ENCODE results near the gene ATP6V0B. TPM values are rescaled to one million over a fixed set of nuclear protein-coding genes. Genes with fewer than 3 reads are reported as not detected.

The ATP6V0B gene
- total RNA-seq, 8 experiments from 2014 or later = 106 to 333 (median 237) TPM

GRCh38 chr1:43994794-43995790, 20.3 kb downstream of the ATP6V0B start:
- Histone ChIP-seq H3K27ac (no peak overlapping the region), H3K4me3 (no peak overlapping the region), H3K4me1 (replicated peaks in 1 of 2) (peaks cover 25 to 30% of the 10 kb centered on the region in 2 donors)
- ATAC-seq (replicated peaks in 6 of 8) = peak in 3 of 8 experiments; percentile 43 to 60 (median 58)
- in situ Hi-C loops (cut with MboI; ENCODE audit: low pct_unique_long_range_greater_than_20kb in 2 of 9, low sequenced_read_pairs in 9 of 9, unreplicated experiment in 9 of 9) = no loop called here
- WGBS, 10 experiments = 66 to 100% (median 80%) methylated on average over 1 to 11 of the region's 15 CpGs; no CpG with 5 or more reads in 3 of the 10 experiments

- Histone ChIP-seq H3K4me3 (no peak overlapping the region), H3K4me1 (replicated peaks in 1 of 2) (peaks cover 24 to 25% of the 10 kb centered on the region in 2 donors), H3K27ac (peak overlapping the region; percentile 5 to 58)
- in situ Hi-C loops (cut with MboI; ENCODE audit: low pct_unique_long_range_greater_than_20kb in 2 of 9, low sequenced_read_pairs in 9 of 9, unreplicated experiment in 9 of 9) = no loop called here
- WGBS, 10 experiments = 30 to 100% (median 67%) methylated on average over 2 to 5 of the region's 21 CpGs; no CpG with 5 or more reads in 5 of the 10 experiments
- ATAC-seq (replicated peaks in 6 of 8) = no peak
These were observed 21.4 kb downstream of the ATP6V0B start for GRCh38 chr1:43995984-43996732.

- ATAC-seq (replicated peaks in 6 of 8) = no peak
- Histone ChIP-seq H3K27ac (peak overlapping the region; percentile 5 to 58), H3K4me1 (replicated peaks in 1 of 2) (peaks cover 24 to 25% of the 10 kb centered on the region in 2 donors), H3K4me3 (no peak overlapping the region)
- in situ Hi-C loops (cut with MboI; ENCODE audit: low pct_unique_long_range_greater_than_20kb in 2 of 9, low sequenced_read_pairs in 9 of 9, unreplicated experiment in 9 of 9) = no loop called here
- 80 to 91% (median 90%) methylated on average over 1 to 3 of the region's 6 CpGs; no CpG with 5 or more reads in 7 of the 10 experiments for WGBS, 10 experiments
These were observed 22.0 kb downstream of the ATP6V0B start for GRCh38 chr1:43996733-43997115.

GRCh38 chr1:43997295-43997999, 22.7 kb downstream of the ATP6V0B start:
- 49 to 100% (median 100%) methylated on average over 1 to 3 of the region's 22 CpGs; no CpG with 5 or more reads in 7 of the 10 experiments for WGBS, 10 experiments
- peak overlapping the region; percentile 5 to 58 for H3K27ac ChIP-seq
- peaks cover 17 to 21% of the 10 kb centered on the region in 2 donors for H3K4me1 ChIP-seq (replicated peaks in 1 of 2)
- in situ Hi-C loops (cut with MboI; ENCODE audit: low pct_unique_long_range_greater_than_20kb in 2 of 9, low sequenced_read_pairs in 9 of 9, unreplicated experiment in 9 of 9) = no loop called here
- no peak overlapping the region for H3K4me3 ChIP-seq
- ATAC-seq (replicated peaks in 6 of 8) = peak in 4 of 8 experiments; percentile 6 to 13 (median 7)

GRCh38 chr1:43998000-43998378, 23.2 kb downstream of the ATP6V0B start:
- ATAC-seq (replicated peaks in 6 of 8) = no peak

GRCh38 chr1:43999455-43999854, 24.7 kb downstream of the ATP6V0B start:
- peaks cover 16 to 21% of the 10 kb centered on the region in 2 donors for H3K4me1 ChIP-seq (replicated peaks in 1 of 2)
- no peak overlapping the region for H3K27ac ChIP-seq
- no peak for ATAC-seq (replicated peaks in 6 of 8)
- no peak overlapping the region for H3K4me3 ChIP-seq
- in situ Hi-C loops (cut with MboI; ENCODE audit: low pct_unique_long_range_greater_than_20kb in 2 of 9, low sequenced_read_pairs in 9 of 9, unreplicated experiment in 9 of 9) = no loop called here
- 80 to 100% (median 87%) methylated on average over 2 to 7 of the region's 8 CpGs; no CpG with 5 or more reads in 6 of the 10 experiments for WGBS, 10 experiments

More at GRCh38 chr1:43998000-43998378, 23.2 kb downstream of the ATP6V0B start:
- H3K4me1 ChIP-seq (replicated peaks in 1 of 2) = peaks cover 16 to 21% of the 10 kb centered on the region in 2 donors
- H3K4me3 ChIP-seq = no peak overlapping the region
- H3K27ac ChIP-seq = peak overlapping the region in 1 of 2 donors; percentile 5
- 40 to 94% (median 91%) methylated on average over 1 to 9 of the region's 11 CpGs; no CpG with 5 or more reads in 5 of the 10 experiments for WGBS, 10 experiments
- in situ Hi-C loops (cut with MboI; ENCODE audit: low pct_unique_long_range_greater_than_20kb in 2 of 9, low sequenced_read_pairs in 9 of 9, unreplicated experiment in 9 of 9) = no loop called here

GRCh38 chr1:44000122-44000665, 25.4 kb downstream of the ATP6V0B start:
- peaks cover 16 to 21% of the 10 kb centered on the region in 2 donors for H3K4me1 ChIP-seq (replicated peaks in 1 of 2)
- WGBS, 10 experiments = 79 to 100% (median 89%) methylated on average over 1 to 7 of the region's 8 CpGs; no CpG with 5 or more reads in 4 of the 10 experiments
- in situ Hi-C loops (cut with MboI; ENCODE audit: low pct_unique_long_range_greater_than_20kb in 2 of 9, low sequenced_read_pairs in 9 of 9, unreplicated experiment in 9 of 9) = loop anchor here in 3 of 9 experiments (25.0 kb wide), 1 partner anchor 662 kb away; the partner anchor contains the start of genes ARMH1 (in 3 of the 3) and TMEM53 (in 3 of the 3)

GRCh38 chr1:44002165-44002564, 27.4 kb downstream of the ATP6V0B start:
- Histone ChIP-seq H3K27ac (no peak overlapping the region), H3K4me3 (no peak overlapping the region), H3K4me1 (replicated peaks in 1 of 2) (peaks cover 3 to 9% of the 10 kb centered on the region in 2 donors)
- in situ Hi-C loops (cut with MboI; ENCODE audit: low pct_unique_long_range_greater_than_20kb in 2 of 9, low sequenced_read_pairs in 9 of 9, unreplicated experiment in 9 of 9) = loop anchor here in 3 of 9 experiments (25.0 kb wide), 1 partner anchor 660 kb away; the partner anchor contains the start of genes ARMH1 (in 3 of the 3) and TMEM53 (in 3 of the 3)
- WGBS, 10 experiments = 76 to 100% (median 86%) methylated on average over 1 to 6 of the region's 8 CpGs; no CpG with 5 or more reads in 4 of the 10 experiments
- no peak for ATAC-seq (replicated peaks in 6 of 8)

More at GRCh38 chr1:44000122-44000665, 25.4 kb downstream of the ATP6V0B start:
- peak in 2 of 8 experiments; percentile 50 to 76 for ATAC-seq (replicated peaks in 6 of 8)
- H3K27ac ChIP-seq = no peak overlapping the region
- H3K4me3 ChIP-seq = no peak overlapping the region

- ATAC-seq (replicated peaks in 6 of 8) = no peak
- H3K4me3 ChIP-seq = no peak overlapping the region
- peaks cover 0 to 4% of the 10 kb centered on the region in 2 donors for H3K4me1 ChIP-seq (replicated peaks in 1 of 2)
- 74 to 100% (median 92%) methylated on average over 1 to 5 of the region's 14 CpGs; no CpG with 5 or more reads in 5 of the 10 experiments for WGBS, 10 experiments
- in situ Hi-C loops (cut with MboI; ENCODE audit: low pct_unique_long_range_greater_than_20kb in 2 of 9, low sequenced_read_pairs in 9 of 9, unreplicated experiment in 9 of 9) = loop anchor here in 3 of 9 experiments (25.0 kb wide), 1 partner anchor 660 kb away; the partner anchor contains the start of genes ARMH1 (in 3 of the 3) and TMEM53 (in 3 of the 3)
- no peak overlapping the region for H3K27ac ChIP-seq
These were observed 27.9 kb downstream of the ATP6V0B start for GRCh38 chr1:44002606-44003157.

- ATAC-seq (replicated peaks in 6 of 8) = no peak
- Histone ChIP-seq H3K4me1 (replicated peaks in 1 of 2) (no peaks in the 10 kb centered on the region), H3K4me3 (no peak overlapping the region), H3K27ac (no peak overlapping the region)
- in situ Hi-C loops (cut with MboI; ENCODE audit: low pct_unique_long_range_greater_than_20kb in 2 of 9, low sequenced_read_pairs in 9 of 9, unreplicated experiment in 9 of 9) = loop anchor here in 3 of 9 experiments (25.0 kb wide), 1 partner anchor 654 kb away; the partner anchor contains the start of genes ARMH1 (in 3 of the 3) and TMEM53 (in 3 of the 3)
- WGBS, 10 experiments = 96 to 100% (median 100%) methylated on average over 2 to 11 of the region's 12 CpGs; no CpG with 5 or more reads in 5 of the 10 experiments
These were observed 33.5 kb downstream of the ATP6V0B start for GRCh38 chr1:44008259-44008658.

- Histone ChIP-seq H3K4me3 (no peak overlapping the region), H3K4me1 (replicated peaks in 1 of 2) (peaks cover 7 to 15% of the 10 kb centered on the region in 2 donors), H3K27ac (no peak overlapping the region)
- no peak for ATAC-seq (replicated peaks in 6 of 8)
- in situ Hi-C loops (cut with MboI; ENCODE audit: low pct_unique_long_range_greater_than_20kb in 2 of 9, low sequenced_read_pairs in 9 of 9, unreplicated experiment in 9 of 9) = loop anchor here in 3 of 9 experiments (25.0 kb wide), 1 partner anchor 651 kb away; the partner anchor contains the start of genes ARMH1 (in 3 of the 3) and TMEM53 (in 3 of the 3)
- WGBS, 10 experiments = 80 to 100% methylated on average over 1 to 2 of the region's 11 CpGs; no CpG with 5 or more reads in 8 of the 10 experiments
These were observed 36.2 kb downstream of the ATP6V0B start for GRCh38 chr1:44010935-44011471.
